Naive thymus-derived CD4-positive, alpha-beta T cell (primary cell): ENCODE results near the gene MAGI2. TPM values are rescaled to one million over a fixed set of nuclear protein-coding genes. Genes with fewer than 3 reads are reported as not detected.
A peak's percentile ranks its signal among the peaks of the same experiment; 100 is the strongest.

ENCODE experiments used
- ATAC-seq: fragments of 150-1000 bp; cut with Tn5 transposase; 2 replicates; pipeline ENCODE4 v1.10.0; 2021; ENCODE audit warnings: mild to moderate bottlenecking, moderate library complexity
- CTCF ChIA-PET: fragments of 350-600 bp; sonication (Branson Sonifier 250); formaldehyde crosslinking; loops from one replicate; lab custom pipeline; 2021; ENCODE audit warnings: antibody characterized with exemption; lab: Charles Lee
- POLR2A ChIA-PET: fragments of 350-600 bp; sonication (Branson Sonifier 250); formaldehyde crosslinking; loops from one replicate; lab custom pipeline; 2021; ENCODE audit warnings: antibody characterized with exemption, inconsistent platforms; lab: Charles Lee
- DNase-seq, 9 donors: peaks; one replicate each; pipeline versions ENCODE4 v3.0.0 to v3.0.0-alpha.2; 2020 to 2022; ENCODE audit warnings: mixed read lengths in 1 of 9
- H3K27ac ChIP-seq: one replicate; pipeline ENCODE4 v1.7.0; 2013; ENCODE audit warnings: mild to moderate bottlenecking, low read depth, low read length, moderate library complexity
- H3K27me3 ChIP-seq, 2 donors: one replicate each; pipeline ENCODE4 v1.7.0; 2013; ENCODE audit warnings: low read length in 2 of 2, mild to moderate bottlenecking in 2 of 2, moderate library complexity in 2 of 2; ENCODE audit not compliant: control insufficient read depth in 2 of 2, insufficient read depth in 2 of 2
- H3K36me3 ChIP-seq, 3 experiments: 1 replicate in 2 of 3; 2 replicates in 1 of 3; pipeline ENCODE4 v1.7.0; 2013; ENCODE audit warnings: low read length in 3 of 3, mild to moderate bottlenecking in 3 of 3, moderate library complexity in 1 of 3; ENCODE audit not compliant: insufficient read depth in 3 of 3, control insufficient read depth in 2 of 3
- H3K4me1 ChIP-seq, 2 donors: one replicate each; pipeline ENCODE4 v1.7.0; 2013; ENCODE audit warnings: low read length in 2 of 2, mild to moderate bottlenecking in 2 of 2, moderate library complexity in 1 of 2; ENCODE audit not compliant: control insufficient read depth in 2 of 2, insufficient read depth in 2 of 2
- H3K4me3 ChIP-seq: 2 replicates; pipeline ENCODE4 v1.7.0; 2013; ENCODE audit warnings: mild to moderate bottlenecking, low read length
- H3K9me3 ChIP-seq, 3 experiments: 1 replicate in 2 of 3; 2 replicates in 1 of 3; pipeline ENCODE4 v1.7.0; 2013; ENCODE audit warnings: low read length in 3 of 3; ENCODE audit not compliant: control insufficient read depth in 2 of 3
- H3K27ac Mint-ChIP-seq, 9 donors: one replicate each; pipeline ENCODE4 v1.8.0; 2020 to 2022; ENCODE audit warnings: mixed read lengths in 9 of 9, mild to moderate bottlenecking in 8 of 9, moderate library complexity in 5 of 9, inconsistent platforms in 2 of 9
- H3K27me3 Mint-ChIP-seq, 5 donors: one replicate each; pipeline ENCODE4 v1.8.0; 2021 to 2022; ENCODE audit warnings: mixed read lengths in 5 of 5, mild to moderate bottlenecking in 1 of 5
- H3K36me3 Mint-ChIP-seq, 5 donors: one replicate each; pipeline ENCODE4 v1.8.0; 2020 to 2022; ENCODE audit warnings: mixed read lengths in 5 of 5, mild to moderate bottlenecking in 3 of 5, inconsistent platforms in 1 of 5
- H3K4me1 Mint-ChIP-seq, 7 donors: one replicate each; pipeline ENCODE4 v1.8.0; 2020 to 2022; ENCODE audit warnings: mixed read lengths in 7 of 7, mild to moderate bottlenecking in 3 of 7, inconsistent platforms in 1 of 7
- H3K4me3 Mint-ChIP-seq, 10 donors: one replicate each; pipeline ENCODE4 v1.8.0; 2020 to 2022; ENCODE audit warnings: mild to moderate bottlenecking in 10 of 10, mixed read lengths in 10 of 10, moderate library complexity in 6 of 10, inconsistent platforms in 2 of 10
- H3K9me3 Mint-ChIP-seq, 11 donors: one replicate each; pipeline ENCODE4 v1.8.0; 2020 to 2022; ENCODE audit warnings: mixed read lengths in 11 of 11, mild to moderate bottlenecking in 4 of 11, inconsistent platforms in 1 of 11, moderate library complexity in 1 of 11
- intact Hi-C, 2 donors: fragments of 100-400 bp; cut with micrococcal nuclease; formaldehyde crosslinking; loops; one replicate each; pipeline ENCODE4 v1.15.1; 2023
- polyA plus RNA-seq, 2 donors: library from polyadenylated mRNA; unstranded; fragments of 300-500 nt; fragmentation: Illumina TruSeq; gene quantifications; one replicate each; pipeline ENCODE4 v1.2.3, GENCODE V29; 2021
- total RNA-seq, 6 experiments: library from RNA in 5 of 6; stranded (reverse) in 5 of 6; gene quantifications; 1 replicate in 5 of 6; 2 replicates in 1 of 6; pipeline ENCODE4 v1.2.3 and lab custom pipeline; 2021 to 2026

The MAGI2 gene
- under 1 TPM in 4 of 5 experiments, not detected in 1; 0.05 to 0.67 (median 0.15) TPM for total RNA-seq
- polyA plus RNA-seq: not detected
- 0.94 reads per million for total RNA-seq (lab: John Stamatoyannopoulos, UW)

GRCh38 chr7:79453558-79454360 lies at the start of gene MAGI2:
TSS of gene MAGI2 (minus strand) at chr7:79453667. CDS start at chr7:79453320, 347 bp downstream.
- Histone ChIP-seq H3K27ac (no peak within 1 kb of the TSS), H3K27me3 (no peaks in the 10 kb centered on the region), H3K4me3 (no peak within 1 kb of the TSS), H3K9me3 (no peaks in the 10 kb centered on the region), H3K4me1 (no peaks in the 10 kb centered on the region), H3K36me3 (no peaks in the 10 kb centered on the region)
- intact Hi-C loops: no loop called here
- DNase-seq (no peak), ATAC-seq (peak; percentile 26)
- peak within 1 kb of the TSS in 1 of 9 donors; percentile 34 for H3K27ac Mint-ChIP-seq
- ChIA-PET POLR2A (no interaction called here), CTCF (no interaction called here)
- H3K36me3 Mint-ChIP-seq: no peaks in the 10 kb centered on the region
- H3K9me3 Mint-ChIP-seq: peaks cover 0 to 18% (median 2%) of the 10 kb centered on the region in 11 donors
- H3K4me3 Mint-ChIP-seq: peak within 1 kb of the TSS; percentile 16 to 75 (median 58)
- peaks cover 0 to 10% (median 8%) of the 10 kb centered on the region in 7 donors for H3K4me1 Mint-ChIP-seq
- peaks cover 36 to 55% (median 46%) of the 10 kb centered on the region in 5 donors for H3K27me3 Mint-ChIP-seq

- Histone ChIP-seq H3K27me3 (no peaks in the 10 kb centered on the region), H3K27ac (no peak overlapping the region), H3K4me1 (no peaks in the 10 kb centered on the region), H3K4me3 (no peak overlapping the region), H3K9me3 (no peaks in the 10 kb centered on the region), H3K36me3 (no peaks in the 10 kb centered on the region)
- intact Hi-C loops: loop anchor here in 1 of 2 donors (2.0 to 5.0 kb wide), 3 partner anchors 407 to 545 kb away; no protein-coding TSS in a partner anchor
- peaks cover 0 to 5% (median 0%) of the 10 kb centered on the region in 11 donors for H3K9me3 Mint-ChIP-seq
- H3K27me3 Mint-ChIP-seq: no peaks in the 10 kb centered on the region
- H3K4me1 Mint-ChIP-seq: no peaks in the 10 kb centered on the region
- H3K36me3 Mint-ChIP-seq: no peaks in the 10 kb centered on the region
- DNase-seq: no peak
- no peak overlapping the region for H3K27ac Mint-ChIP-seq
- no peak for ATAC-seq
- ChIA-PET POLR2A (no interaction called here), CTCF (interaction anchor here (1.0 kb wide), 1 partner anchor 10 kb away, joined by 4 read pairs; no protein-coding TSS in a partner anchor)
- no peak overlapping the region for H3K4me3 Mint-ChIP-seq
Measured at GRCh38 chr7:79502151-79502550, 48.7 kb upstream of the MAGI2 start.

GRCh38 chr7:79500759-79501158 lies 47.3 kb upstream of the MAGI2 start:
- Histone ChIP-seq H3K4me1 (no peaks in the 10 kb centered on the region), H3K27ac (no peak overlapping the region), H3K9me3 (no peaks in the 10 kb centered on the region), H3K27me3 (no peaks in the 10 kb centered on the region), H3K4me3 (no peak overlapping the region), H3K36me3 (no peaks in the 10 kb centered on the region)
- Mint-ChIP-seq H3K36me3 (no peaks in the 10 kb centered on the region), H3K9me3 (peaks cover 0 to 5% (median 0%) of the 10 kb centered on the region in 11 donors), H3K4me3 (no peak overlapping the region), H3K27me3 (peaks cover 0 to 3% (median 0%) of the 10 kb centered on the region in 5 donors), H3K4me1 (no peaks in the 10 kb centered on the region), H3K27ac (no peak overlapping the region)
- DNase-seq (no peak), ATAC-seq (no peak)
- ChIA-PET POLR2A (no interaction called here), CTCF (no interaction called here)
- intact Hi-C loops: loop anchor here in 1 of 2 donors (5.0 kb wide), 1 partner anchor 547 kb away; no protein-coding TSS in a partner anchor

GRCh38 chr7:79497728-79498127 lies 44.3 kb upstream of the MAGI2 start:
- no peak overlapping the region for H3K27ac Mint-ChIP-seq
- Histone ChIP-seq H3K27me3 (no peaks in the 10 kb centered on the region), H3K4me1 (no peaks in the 10 kb centered on the region), H3K27ac (no peak overlapping the region), H3K36me3 (no peaks in the 10 kb centered on the region), H3K9me3 (no peaks in the 10 kb centered on the region), H3K4me3 (no peak overlapping the region)
- DNase-seq: no peak
- H3K36me3 Mint-ChIP-seq: no peaks in the 10 kb centered on the region
- H3K4me3 Mint-ChIP-seq: no peak overlapping the region
- ChIA-PET CTCF (no interaction called here), POLR2A (no interaction called here)
- H3K9me3 Mint-ChIP-seq: peaks cover 0 to 5% (median 0%) of the 10 kb centered on the region in 11 donors
- no peak for ATAC-seq
- intact Hi-C loops: no loop called here
- no peaks in the 10 kb centered on the region for H3K4me1 Mint-ChIP-seq
- H3K27me3 Mint-ChIP-seq: peaks cover 0 to 5% (median 0%) of the 10 kb centered on the region in 5 donors

- no peaks in the 10 kb centered on the region for H3K4me1 Mint-ChIP-seq
- Histone ChIP-seq H3K4me1 (no peaks in the 10 kb centered on the region), H3K27me3 (no peaks in the 10 kb centered on the region), H3K36me3 (no peaks in the 10 kb centered on the region), H3K27ac (no peak overlapping the region), H3K9me3 (no peaks in the 10 kb centered on the region), H3K4me3 (no peak overlapping the region)
- ChIA-PET POLR2A (interaction anchor here (0.6 kb wide), 1 partner anchor 15 kb away, joined by 3 read pairs; no protein-coding TSS in a partner anchor), CTCF (no interaction called here)
- H3K36me3 Mint-ChIP-seq: no peaks in the 10 kb centered on the region
- DNase-seq (no peak), ATAC-seq (no peak)
- H3K4me3 Mint-ChIP-seq: no peak overlapping the region
- H3K27ac Mint-ChIP-seq: no peak overlapping the region
- intact Hi-C loops: no loop called here
- peaks cover 0 to 5% (median 0%) of the 10 kb centered on the region in 5 donors for H3K27me3 Mint-ChIP-seq
- H3K9me3 Mint-ChIP-seq: peaks cover 0 to 5% (median 0%) of the 10 kb centered on the region in 11 donors
Measured at GRCh38 chr7:79495544-79496272, 42.2 kb upstream of the MAGI2 start.

GRCh38 chr7:79494046-79494445 lies 40.6 kb upstream of the MAGI2 start:
- Mint-ChIP-seq H3K4me3 (no peak overlapping the region), H3K36me3 (no peaks in the 10 kb centered on the region), H3K9me3 (peaks cover 0 to 5% (median 0%) of the 10 kb centered on the region in 11 donors), H3K4me1 (no peaks in the 10 kb centered on the region), H3K27me3 (peaks cover 0 to 5% (median 0%) of the 10 kb centered on the region in 5 donors), H3K27ac (no peak overlapping the region)
- DNase-seq (no peak), ATAC-seq (no peak)
- no peak overlapping the region for H3K27ac ChIP-seq
- no peaks in the 10 kb centered on the region for H3K36me3 ChIP-seq
- ChIA-PET CTCF (no interaction called here), POLR2A (no interaction called here)
- H3K4me1 ChIP-seq: no peaks in the 10 kb centered on the region
- no peaks in the 10 kb centered on the region for H3K27me3 ChIP-seq
- no peak overlapping the region for H3K4me3 ChIP-seq
- no peaks in the 10 kb centered on the region for H3K9me3 ChIP-seq
- intact Hi-C loops: no loop called here
